HK-2 (cell line): ENCODE data around the gene FKBP2.
A peak's percentile ranks its signal among the peaks of the same experiment; 100 is the strongest.

ENCODE experiments used
- DNase-seq: peaks from one replicate; pipeline ENCODE4 v3.0.0-alpha.2; 2018; ENCODE audit not compliant: unreplicated experiment

FKBP2 gene

DNA sequence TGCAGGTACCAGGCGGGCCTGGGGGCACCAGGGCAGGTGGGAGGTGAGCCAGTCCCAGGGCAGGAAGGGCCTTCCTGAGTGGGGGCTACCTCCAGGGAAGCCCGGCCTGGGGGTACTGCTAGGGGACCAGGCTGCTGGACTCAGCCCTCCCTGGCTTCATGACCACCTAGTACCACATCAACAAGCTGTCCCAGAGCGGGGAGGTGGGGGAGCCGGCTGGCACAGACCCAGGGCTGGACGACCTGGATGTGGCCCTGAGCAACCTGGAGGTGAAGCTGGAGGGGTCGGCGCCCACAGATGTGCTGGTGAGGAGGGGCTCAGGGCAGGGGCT is 21.6 kb upstream of the FKBP2 start:
- DNase-seq = no peak

DNA sequence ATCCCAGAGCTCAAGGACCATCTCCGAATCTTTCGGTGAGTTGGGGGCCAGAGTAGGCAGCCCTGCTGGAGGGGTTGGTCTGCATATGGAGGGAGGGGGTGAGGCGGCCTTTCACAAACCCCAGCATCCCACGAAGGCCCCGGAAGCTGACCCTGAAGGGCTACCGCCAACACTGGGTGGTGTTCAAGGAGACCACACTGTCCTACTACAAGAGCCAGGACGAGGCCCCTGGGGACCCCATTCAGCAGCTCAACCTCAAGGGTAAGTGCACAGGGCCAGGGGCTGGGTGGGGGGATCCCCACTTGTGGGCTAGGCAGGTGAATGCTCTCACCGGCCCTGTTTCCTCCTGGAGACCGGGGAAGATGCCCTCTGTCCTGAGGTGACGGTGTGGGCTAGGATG is 21.1 kb upstream of the FKBP2 start:
- no peak for DNase-seq

DNA sequence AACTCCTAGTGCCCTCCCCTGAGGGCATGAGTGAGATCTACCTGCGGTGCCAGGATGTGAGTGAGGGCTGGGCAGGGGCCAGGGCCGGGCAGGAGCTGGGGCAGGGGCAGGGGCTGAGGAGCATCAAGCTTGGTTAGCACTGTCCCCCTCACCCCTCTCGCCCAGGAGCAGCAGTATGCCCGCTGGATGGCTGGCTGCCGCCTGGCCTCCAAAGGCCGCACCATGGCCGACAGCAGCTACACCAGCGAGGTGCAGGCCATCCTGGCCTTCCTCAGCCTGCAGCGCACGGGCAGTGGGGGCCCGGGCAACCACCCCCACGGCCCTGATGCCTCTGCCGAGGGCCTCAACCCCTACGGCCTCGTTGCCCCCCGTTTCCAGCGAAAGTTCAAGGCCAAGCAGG is 20.6 kb upstream of the FKBP2 start:
- no peak for DNase-seq

DNA sequence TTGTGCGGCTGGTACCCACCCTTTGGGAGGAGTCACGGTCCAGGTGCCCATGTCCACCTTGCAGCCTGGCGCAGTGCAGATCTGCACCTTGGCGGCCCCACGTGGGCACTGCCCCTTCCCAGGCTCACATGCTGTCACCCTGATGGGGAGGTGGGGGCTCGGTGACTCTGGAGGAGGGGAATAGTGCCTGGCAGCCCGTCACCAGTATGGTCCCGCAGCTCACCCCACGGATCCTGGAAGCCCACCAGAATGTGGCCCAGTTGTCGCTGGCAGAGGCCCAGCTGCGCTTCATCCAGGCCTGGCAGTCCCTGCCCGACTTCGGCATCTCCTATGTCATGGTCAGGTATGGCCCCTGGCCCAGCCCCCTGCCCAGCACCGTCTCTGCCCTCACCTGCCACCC is 20.1 kb upstream of the FKBP2 start:
- DNase-seq = no peak

DNA sequence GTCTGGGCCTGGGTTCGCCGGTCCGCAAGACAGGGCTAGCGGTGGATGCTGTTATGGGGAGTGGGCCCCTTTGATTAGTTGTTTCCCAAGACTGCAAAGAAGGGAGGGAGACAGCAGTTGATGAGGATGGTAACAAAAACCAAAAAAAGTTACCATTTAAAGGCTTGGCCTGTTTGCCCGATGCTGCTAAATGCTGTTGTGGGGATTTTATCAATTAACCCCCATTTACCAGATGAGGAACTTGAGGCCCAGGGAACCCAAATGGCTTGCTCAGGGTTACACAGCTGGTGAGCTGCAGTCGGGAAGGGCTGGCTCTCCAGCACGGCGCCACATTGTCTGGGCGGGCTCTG is 18.3 kb upstream of the FKBP2 start:
- no peak for DNase-seq

DNA sequence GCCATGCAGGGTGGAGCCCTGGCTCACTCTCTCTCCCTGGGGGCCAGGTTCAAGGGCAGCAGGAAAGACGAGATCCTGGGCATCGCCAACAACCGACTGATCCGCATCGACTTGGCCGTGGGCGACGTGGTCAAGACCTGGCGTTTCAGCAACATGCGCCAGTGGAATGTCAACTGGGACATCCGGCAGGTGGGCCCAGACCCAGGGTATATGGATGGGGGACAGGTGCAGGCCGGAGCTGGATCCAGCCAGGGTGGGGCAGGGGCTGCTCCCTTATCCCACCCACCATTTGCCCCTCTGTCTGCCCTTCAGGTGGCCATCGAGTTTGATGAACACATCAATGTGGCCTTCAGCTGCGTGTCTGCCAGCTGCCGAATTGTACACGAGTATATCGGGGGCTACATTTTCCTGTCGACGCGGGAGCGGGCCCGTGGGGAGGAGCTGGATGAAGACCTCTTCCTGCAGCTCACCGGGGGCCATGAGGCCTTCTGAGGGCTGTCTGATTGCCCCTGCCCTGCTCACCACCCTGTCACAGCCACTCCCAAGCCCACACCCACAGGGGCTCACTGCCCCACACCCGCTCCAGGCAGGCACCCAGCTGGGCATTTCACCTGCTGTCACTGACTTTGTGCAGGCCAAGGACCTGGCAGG is 17.8 kb upstream of the FKBP2 start:
- no peak for DNase-seq

DNA sequence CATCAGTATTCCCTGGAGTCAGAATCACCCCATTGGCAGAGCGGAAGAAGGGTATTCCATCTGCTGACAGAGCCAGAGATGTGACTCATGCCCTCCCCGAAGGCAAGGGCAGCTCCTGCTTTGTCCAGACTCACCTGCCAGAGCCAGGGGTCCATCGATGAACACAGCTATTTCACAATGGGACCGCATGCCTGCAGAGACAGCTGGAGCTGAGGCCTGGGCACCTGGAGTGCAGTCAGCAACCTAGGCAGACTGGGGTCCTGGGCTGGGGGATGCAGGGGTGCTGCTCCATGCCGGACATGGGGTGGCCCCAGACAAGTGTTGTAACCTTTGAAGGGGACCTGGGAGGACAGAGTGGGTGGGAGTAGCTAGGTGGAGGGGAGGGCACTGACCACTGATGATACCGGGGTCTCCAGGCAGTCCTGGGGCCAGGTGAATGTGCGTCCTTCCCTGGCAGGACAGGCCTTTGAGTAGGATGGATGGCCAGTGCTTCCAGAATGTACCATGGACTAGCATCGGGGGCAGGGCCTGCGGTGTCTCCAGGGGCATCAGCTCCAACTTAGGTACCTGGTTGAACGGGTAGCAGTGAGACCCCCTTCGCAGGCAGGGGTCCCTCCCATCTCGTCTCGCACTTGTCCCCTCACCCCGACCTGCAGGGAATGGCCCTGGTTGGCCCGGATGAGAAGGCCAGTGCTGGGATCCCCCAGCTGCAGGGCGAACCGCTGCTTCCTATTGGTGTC is 16.6 kb upstream of the FKBP2 start:
- DNase-seq = no peak

DNA sequence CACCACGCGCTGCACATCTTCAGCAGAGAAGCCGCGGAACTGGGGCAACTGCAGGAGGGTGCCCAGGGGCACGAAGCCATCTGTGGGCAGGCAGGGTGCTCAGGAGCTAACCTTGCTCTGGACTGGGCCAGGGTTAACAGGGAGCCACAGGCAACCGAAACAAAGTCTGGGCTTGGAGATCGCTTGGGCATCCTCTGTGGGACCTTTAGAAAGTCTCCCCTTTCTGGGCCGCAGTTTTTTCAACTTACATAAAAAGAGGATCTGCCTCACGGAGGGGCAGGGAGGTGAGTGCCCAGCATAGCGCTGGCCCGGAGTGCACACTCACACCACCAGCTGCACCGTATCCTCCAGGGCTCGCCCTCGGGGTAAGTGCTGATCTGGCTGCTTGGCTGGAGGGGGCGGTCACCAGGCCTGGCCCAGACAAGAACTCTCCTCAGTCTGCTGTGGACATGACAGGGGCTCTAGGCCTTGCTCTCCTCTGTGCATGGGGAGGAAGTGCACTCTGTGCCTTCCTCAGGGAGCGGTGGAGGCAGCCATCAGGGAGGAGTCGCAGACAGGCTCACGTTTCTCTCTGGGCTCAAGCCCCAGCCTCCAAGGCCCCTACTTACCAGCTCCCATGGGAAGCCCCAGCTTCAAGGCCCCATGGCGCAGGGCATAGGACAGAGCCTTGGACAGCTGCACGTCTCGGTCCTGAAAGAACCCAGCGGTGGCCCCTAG is 15.8 kb upstream of the FKBP2 start:
- DNase-seq = no peak

DNA sequence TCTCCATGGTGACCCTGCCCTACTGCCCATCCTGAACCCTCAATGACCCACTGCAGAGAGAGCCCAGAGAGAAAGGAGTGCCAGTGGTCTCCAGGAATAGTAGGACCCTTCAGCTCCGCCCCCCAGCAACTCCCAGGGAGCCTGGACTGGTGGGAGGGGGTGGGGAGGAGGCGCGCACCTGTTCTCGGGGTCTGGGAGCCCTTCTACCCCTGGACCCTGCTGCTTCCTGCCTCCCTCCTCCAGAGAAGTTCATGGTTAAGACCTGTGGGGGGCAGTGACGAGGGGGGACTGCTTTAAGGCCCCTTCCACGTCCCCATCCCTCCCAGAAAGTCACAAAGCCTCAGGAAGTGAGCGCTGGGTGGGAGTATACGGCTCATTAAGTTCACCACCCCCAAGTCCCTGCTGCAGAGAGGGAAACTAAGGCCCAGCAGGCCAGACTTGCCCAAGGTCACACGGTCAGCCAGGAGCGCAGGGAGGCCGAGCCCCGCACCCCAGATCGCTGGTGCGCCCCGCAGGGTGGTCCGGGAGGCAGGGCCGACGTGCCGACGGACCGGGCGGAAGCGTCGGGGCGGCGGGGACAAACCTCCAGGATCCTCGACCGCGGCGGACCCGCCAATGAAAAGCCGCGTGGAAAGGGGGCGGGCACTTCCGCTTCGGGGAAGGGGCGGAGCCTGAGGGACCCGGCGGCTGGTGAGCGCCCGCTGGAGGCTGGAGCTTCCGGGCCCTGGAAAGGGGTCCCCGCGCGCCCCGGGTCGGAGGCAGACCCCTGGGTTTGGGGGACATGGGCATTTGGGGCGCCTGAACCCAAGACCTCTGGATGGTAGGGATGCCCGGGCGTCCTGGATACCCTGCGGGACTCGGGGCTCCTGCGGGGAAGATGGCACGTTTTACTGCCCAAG is 15.0 kb upstream of the FKBP2 start, which contains the start of the genes NUDT22 and TRPT1:
NUDT22 (plus strand) TSS at position 667 of the 899 bp plus-strand sequence. CDS start 379 bp downstream, outside the sequence.
TRPT1 (minus strand) TSS at position 579 of the 899 bp plus-strand sequence; CDS start at position 253, 326 bp downstream.
- peak; percentile 84 for DNase-seq

DNA sequence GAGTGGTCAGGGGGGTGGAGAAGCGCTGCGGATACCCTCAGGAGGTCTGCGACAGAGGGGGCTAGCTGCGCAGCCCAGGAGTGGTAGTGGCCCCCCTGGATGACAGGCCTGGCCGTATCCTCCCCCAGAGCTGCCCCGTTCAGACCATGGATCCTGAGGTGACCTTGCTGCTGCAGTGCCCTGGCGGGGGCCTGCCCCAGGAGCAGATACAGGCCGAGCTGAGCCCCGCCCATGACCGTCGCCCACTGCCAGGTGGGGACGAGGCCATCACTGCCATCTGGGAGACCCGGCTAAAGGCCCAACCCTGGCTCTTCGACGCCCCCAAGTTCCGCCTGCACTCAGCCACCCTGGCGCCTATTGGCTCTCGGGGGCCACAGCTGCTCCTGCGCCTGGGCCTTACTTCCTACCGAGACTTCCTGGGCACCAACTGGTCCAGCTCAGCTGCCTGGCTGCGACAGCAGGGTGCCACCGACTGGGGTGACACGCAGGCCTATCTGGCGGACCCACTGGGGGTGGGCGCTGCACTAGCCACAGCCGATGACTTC is 14.3 kb upstream of the FKBP2 start:
- DNase-seq = no peak

DNA sequence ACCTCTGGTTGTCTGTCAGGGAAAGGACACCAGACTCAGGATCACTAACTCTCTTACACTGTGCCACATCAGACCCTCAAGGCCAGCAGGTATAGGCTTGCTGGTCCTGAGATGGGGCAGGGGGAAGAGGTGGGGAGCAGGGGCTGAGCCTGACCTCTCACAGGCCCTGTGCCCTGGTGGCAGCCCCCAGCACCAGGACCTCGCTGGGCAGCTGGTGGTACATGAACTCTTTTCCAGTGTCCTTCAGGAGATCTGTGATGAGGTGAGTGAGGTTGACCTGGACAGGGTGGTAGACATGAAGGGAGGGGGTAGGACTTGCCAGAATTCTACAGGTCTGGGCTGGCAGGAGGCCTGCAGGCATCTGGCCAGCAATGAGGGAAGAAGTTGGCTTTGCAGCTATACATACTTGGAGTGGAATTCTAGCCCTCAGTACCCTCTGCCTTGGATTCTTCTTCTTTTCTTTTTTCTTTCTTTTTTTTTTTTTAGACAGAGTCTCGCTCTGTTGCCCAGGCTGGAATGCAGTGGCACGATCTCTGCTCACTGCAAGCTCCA is 13.4 kb upstream of the FKBP2 start:
- DNase-seq = no peak

DNA sequence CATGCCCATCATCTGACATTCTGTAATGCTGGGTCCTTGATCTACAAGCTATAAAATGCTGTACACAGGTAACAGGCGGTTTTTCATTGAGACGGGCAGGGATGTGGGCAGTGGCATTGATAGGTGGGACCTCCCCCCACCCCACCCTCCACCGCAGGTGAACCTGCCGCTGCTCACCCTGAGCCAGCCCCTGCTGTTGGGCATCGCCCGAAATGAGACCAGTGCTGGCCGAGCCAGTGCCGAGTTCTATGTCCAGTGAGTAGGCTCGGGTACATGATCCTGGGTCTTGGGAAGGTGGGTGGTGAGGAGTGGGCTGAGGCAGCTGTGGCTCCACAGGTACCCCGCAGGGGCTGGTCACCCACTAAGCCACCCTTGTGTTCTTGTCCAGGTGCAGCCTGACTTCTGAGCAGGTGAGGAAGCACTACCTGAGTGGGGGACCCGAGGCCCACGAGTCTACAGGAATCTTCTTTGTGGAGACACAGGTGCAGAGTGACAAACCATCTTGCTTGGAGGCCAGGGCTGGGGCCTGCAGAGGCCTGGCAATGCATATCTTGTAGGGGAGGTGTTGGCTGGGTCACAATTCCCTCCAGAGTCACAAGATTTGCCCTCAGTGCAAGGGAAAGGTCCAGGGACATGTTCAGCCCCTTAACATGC is 11.7 kb upstream of the FKBP2 start:
- DNase-seq = no peak

DNA sequence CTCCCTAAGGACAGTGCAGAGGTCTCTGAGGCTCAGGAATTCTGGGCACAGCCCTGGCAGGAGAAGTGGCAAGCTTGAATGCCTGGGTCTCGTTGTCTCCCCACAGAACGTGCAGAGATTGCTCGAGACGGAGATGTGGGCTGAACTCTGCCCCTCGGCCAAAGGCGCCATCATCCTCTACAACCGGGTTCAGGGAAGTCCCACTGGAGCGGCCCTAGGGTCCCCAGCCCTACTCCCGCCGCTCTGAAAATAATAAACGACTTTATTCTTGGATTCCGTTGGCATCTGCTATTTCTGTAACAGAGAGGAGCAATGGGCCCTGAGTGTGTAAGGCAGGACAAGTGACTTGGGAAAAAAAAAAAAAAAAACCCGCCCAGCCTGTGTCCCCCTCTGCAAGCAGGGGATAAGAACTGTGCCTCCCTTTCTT is 11.1 kb upstream of the FKBP2 start:
- DNase-seq = no peak

DNA sequence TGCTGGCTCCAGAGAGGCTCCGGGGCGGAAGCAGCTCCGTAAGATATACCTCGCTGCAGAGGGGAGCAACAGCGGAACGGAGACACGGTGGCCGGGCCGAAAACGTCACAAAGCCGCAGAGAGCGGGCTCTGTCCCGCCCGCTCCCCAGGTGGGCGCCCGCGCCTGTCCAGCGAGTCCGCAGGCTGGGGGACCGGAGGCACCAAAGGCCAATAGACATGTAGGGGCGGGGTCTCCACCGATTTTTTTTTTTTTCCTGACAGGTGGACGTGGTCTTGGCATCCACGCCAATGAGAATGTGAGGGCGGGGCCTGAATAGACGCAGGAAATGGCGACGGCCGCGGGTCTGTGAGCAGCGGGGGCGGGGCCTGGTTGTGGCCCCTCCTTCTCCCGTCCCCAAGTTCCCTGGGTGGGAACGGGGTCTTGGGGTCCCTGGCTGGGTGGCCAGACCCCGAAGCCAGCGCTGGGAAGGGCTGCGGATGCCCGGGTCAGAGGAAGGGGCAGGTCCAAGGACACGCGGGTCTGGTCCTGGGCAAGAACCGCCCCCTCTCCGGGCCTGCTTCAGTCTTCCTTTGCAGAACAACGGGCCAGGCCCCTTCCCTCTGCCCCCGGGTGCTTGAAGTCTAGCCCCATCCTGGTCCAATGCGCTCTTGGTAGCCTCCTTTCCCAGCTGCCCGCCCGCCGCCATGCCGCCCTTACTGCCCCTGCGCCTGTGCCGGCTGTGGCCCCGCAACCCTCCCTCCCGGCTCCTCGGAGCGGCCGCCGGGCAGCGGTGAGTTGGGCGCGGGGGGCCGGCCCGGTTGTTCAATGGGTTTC is 10.5 kb upstream of the FKBP2 start, which contains the start of gene DNAJC4:
DNAJC4 (plus strand) TSS at position 378 of the 814 bp plus-strand sequence; CDS start at position 685, 307 bp downstream.
- peak; percentile 85 for DNase-seq

DNA sequence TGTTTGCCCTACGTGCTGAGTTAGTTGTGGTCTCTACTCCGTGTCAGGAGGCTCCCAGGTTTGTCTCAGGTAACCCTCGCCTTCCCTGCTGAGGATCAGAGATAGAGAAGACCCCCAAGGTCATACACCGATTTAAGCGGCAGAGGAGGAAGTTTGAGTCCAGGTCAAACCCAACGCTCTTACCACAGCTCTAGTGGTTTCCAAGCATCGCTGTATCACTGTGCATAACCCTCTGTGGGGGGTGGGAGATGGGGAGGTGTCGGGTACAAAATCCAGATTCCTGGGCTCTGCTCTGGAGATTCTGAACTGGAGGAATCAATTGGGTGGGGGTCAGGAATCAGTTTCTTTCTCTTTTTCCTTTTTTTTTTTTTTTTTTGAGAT is 9.9 kb upstream of the FKBP2 start:
- no peak for DNase-seq

DNA sequence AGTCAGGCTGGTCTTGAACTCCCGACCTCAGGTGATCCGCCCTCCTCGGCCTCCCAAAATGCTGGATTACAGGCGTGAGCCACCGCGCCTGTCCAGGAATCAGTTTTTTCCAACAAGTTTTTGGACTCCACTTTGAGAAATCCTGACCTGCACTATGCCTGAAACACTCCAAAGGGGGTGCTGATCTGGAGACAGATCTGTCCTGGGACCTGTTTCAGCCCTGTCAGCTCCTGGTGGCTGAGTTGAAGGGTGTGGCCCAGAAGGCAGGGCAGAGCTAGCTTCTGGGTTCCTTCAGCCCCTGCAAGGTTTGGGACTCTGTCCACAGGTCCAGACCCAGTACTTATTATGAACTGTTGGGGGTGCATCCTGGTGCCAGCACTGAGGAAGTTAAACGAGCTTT is 9.3 kb upstream of the FKBP2 start:
- DNase-seq = no peak

DNA sequence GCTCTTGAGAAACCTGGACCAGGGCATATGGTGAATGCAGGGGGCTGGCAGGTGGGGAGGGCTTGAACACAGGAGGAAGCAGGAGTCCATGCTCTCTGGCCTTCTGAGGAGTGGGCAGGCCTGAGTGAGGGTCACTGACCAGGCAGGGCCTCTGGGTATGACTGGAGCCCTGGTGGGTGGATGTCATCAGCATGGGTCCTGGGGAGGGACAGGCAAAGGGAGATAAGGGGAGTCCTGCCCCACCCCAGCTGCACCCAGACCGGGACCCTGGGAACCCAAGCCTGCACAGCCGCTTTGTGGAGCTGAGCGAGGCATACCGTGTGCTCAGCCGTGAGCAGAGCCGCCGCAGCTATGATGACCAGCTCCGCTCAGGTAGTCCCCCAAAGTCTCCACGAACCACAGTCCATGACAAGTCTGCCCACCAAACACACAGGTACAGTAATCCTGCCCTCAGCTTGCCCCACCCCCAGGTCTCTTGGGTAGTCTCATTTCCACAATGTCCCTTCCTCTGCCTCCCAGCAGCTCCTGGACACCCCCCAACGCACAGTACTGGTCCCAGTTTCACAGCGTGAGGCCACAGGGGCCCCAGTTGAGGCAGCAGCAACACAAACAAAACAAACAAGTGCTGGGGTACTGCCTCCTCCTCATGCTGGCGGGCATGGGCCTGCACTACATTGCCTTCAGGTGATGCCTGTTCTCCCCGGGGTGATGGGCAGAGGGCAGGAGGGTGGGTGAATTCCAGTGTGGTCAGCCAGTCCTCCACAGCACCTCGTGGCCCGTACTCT is 8.5 kb upstream of the FKBP2 start:
- no peak for DNase-seq

DNA sequence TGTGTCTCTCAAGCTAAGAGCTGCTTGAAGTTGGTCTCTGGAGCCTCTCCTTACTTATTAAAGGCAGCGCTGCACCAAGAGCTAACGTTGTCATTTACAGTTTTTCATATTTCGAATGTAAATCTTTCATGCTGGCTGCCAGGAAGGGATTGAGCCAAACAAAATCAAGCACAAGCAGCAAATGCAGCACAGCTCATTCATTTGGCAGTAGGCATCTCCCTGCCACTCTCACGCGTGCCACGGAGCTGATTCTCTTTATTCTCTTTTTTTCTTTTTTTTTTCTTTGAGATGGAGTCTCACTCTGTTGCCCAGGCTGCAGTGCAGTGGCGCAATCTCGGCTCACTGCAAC is 8.0 kb upstream of the FKBP2 start:
- DNase-seq = no peak

DNA sequence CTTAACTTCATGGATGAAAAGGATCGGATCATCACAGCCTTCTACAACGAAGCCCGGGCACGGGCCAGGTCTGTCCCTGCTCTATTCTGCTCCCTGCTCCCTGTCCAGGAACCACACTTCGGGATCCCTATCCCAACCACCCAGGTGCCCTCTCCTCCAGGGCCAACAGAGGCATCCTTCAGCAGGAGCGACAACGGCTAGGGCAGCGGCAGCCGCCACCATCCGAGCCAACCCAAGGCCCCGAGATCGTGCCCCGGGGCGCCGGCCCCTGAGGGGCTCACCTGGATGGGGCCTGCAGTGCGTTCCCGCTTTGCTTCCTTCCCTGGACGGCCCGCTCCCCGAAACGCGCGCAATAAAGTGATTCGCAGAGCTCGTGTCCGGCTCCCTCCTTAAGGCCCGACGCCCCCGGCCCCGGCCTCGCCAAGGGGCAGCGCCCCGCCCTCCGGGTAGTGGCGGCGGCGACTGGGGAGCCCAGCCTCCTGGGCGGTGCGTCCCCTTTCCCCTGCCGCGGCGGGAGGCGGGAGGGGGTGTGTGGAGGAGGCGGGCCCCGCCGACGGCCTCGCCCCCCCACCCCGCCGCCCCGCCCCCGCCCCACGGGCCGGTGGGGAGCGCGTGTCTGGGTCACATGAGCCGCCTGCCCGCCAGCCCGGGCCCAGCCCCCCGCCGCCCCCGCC is 6.8 kb upstream of the FKBP2 start, which contains the start of gene VEGFB:
VEGFB (plus strand) TSS at position 672 of the 674 bp plus-strand sequence. CDS start 250 bp downstream, outside the sequence.
- DNase-seq = peak; percentile 57
